ENCODE data around the gene SVOPL.
A peak's percentile ranks its signal among the peaks of the same experiment; 100 is the strongest.
"Not testable (repeated sequence)": the region's sequence is repeated elsewhere in the genome, so short reads cannot be mapped to it uniquely, and the experiment has no call there.

Gene SVOPL, protein sequence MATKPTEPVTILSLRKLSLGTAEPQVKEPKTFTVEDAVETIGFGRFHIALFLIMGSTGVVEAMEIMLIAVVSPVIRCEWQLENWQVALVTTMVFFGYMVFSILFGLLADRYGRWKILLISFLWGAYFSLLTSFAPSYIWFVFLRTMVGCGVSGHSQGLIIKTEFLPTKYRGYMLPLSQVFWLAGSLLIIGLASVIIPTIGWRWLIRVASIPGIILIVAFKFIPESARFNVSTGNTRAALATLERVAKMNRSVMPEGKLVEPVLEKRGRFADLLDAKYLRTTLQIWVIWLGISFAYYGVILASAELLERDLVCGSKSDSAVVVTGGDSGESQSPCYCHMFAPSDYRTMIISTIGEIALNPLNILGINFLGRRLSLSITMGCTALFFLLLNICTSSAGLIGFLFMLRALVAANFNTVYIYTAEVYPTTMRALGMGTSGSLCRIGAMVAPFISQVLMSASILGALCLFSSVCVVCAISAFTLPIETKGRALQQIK

DNA sequence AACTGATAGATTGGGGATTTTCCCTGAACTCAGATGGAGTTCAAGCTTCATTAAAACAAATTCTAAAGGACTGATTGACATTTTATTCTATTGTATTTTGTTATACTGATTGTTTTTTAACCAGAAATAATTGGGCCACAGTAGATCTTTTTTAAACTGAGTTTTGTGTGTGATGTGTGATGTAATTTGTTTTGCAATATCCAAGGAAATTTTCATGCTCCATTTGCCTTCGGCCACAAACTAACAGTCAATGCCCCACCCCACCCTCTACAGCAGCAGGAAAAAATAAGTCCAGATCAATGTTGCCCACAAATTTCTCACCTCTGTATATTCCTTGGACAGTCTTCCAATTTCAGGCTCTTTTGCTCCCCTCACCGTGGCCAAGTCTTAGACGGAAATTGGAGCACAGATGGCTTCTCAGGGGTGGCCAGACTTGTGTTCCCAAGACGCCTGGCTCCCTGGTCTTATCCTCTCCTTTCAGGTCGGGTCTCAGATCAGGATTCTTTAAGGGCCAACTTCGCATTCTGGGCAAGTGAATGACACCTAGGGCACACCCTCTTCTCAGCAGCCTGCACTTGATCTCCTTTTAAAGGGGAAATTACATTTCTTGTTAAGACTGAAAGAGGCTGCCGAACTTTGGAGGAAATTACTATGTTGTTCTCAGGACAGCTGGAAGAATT lies at the start of gene SVOPL:
Gene SVOPL (minus strand): TSS at position 506 of the 680 bp plus-strand sequence. CDS start 22,317 bp downstream, outside the sequence.
- DNase-seq: no peak

DNA sequence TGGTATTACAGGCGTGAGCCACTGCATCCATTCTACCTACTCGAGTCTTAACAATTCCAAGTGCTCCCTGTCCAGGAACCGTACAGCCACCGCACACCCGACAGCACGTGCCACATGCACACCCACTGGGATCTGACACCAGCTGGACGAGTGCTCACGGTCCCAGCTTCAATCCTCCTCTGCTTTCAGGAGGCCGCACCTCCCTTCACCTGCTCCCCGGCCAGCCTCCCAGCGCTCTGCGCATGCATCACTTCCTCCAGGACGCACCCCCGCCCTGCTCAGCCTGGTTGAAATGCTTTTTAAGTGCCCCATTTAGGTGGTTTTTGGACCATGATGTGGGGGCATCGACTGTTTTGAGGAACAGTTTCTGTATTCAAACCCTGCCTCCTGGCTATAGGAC lies 49.3 kb upstream of the SVOPL start:
- no peak for DNase-seq

DNA sequence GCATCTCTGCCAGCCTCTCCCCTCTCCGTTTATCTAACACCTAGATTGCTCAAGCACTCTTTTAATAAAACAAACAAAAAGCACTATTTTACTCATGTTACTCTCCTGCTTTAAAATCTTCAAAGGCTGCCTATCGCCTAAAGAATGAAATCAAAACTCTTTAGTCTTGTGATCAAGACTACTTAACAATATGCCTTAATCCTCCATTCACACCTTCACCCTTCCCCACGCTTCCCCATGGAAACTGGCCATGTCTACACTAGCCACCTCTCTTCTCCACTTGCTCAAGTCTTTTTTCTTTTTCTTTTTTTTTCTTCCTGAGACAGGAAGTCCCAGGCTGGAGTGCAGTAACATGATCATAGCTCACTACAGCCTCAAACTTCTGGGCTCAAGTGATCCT lies 48.8 kb upstream of the SVOPL start:
- DNase-seq: no peak

DNA sequence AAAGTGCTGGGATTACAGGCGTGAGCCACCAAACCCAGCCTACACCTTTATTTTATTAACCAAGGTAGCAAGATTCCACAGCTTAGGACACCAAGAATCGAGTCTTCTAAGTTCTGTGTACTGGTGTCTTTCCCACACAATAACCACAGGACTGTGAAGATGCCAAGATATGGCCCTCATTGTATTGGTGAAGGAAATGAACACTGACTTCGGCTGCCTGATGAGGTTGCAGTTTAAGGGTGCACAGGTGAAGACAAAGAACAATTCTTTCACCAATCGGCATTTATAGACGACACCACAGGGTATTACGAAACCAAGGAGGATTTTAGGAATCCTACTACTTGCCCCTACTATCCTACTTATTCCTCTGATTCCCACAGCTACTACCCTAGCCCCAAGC lies 47.5 kb upstream of the SVOPL start:
- DNase-seq: no peak

DNA sequence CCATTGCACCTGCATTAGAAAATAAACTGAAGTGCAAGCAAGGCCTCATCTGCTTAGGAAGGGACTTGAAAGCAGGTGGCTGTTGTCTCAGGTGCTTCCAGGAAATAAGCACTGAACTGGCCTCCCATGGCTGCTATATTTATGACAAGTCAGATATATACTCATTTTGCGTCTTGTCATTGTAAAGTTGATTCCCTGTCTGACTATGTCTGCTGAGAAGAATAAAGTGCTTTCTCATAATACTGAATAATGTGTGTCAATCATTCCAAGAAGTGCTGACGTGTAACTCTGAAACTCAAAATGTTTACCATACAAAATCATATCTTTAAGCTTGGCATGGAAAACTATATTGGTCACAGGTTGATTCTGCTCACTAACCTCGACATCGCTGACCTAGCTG lies 44.9 kb upstream of the SVOPL start:
- no peak for DNase-seq

DNA sequence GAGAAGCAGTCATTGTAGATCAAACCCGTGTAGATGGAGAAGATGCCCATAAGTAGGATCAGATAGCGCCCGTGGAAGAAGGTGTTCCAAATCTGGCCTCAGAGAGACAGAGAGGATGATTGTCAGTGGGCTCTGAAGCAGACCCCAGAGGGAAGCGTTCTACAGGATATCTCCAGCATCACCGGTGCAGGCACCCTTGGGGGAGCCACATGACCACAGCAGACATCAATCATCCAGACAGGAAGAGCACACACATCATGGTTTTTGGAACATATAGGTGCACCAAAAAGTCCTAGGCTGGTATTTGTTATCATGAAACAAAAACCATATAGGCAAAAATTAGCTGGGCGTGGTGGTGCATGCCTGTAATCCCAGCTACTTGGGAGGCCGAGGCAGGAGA lies 44.0 kb upstream of the SVOPL start:
- DNase-seq: no peak

DNA sequence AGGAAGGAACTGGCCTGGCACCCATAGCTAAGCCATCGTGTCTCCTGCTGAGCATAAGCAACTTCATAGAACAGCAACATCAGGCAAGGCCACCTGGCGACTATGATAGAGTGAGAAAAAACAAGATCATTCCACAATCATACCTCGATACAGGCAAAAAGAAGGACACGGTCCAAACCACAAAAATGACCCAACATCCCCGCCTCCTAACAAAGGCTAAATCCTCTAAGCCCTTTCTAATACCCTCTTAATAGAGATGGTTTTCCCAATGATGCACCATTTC lies 40.2 kb upstream of the SVOPL start:
- no peak for DNase-seq

DNA sequence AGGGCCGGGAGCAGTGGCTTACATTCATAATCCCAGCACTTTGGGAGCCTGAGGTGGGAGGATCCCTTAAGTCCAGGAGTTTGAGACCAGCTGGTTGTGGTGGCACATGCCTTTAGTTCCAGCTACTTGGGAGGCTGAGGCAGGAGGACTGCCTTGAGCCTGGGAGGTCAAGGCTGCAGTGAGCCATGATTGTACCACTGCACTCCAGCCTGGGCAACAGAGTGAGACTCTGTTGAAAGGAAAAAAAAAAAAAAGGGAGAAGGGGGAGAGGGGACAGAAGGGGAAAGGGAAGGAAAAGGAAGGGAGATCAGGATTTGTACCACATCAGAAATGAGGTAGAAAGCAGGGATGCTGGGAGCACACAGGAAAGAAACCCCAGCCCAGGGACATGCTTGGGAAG lies 38.7 kb upstream of the SVOPL start:
- DNase-seq: no peak

DNA sequence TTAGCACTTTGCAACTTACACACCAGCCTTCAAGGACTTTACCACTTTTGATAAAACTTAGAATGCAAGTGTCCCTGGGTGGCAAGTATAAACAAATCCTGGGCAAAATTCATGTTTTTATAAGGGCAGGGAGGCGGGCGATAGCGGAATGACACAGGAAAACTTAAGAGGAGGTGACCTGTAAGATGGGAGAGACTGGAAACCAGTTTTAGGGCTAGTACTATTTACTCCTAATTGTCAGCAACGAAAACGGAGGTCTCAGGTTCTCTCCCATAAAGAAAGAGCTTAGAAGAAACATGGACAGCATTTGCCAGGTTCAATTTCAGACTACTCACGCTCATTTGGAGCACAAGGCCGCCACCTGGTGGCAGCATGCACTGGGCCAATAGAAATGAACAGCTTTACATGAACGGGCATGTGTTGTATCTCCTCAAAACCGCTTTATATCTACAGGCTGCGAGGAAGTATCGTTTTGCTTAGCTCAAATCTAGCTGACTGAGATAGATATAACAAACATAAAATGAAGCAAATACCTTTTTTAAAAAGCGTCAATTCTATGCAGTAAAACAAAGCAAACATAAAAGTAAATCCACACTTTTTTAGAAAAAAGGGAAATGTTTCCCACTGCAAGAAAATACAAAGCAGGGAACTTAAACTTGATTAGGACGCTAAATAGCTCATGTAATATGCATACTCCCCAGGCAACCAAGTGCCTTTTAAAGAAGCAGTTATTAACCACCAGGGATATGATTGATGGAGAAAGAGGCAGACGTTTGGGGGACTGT lies 37.6 kb upstream of the SVOPL start:
- peak; percentile 79 for DNase-seq

DNA sequence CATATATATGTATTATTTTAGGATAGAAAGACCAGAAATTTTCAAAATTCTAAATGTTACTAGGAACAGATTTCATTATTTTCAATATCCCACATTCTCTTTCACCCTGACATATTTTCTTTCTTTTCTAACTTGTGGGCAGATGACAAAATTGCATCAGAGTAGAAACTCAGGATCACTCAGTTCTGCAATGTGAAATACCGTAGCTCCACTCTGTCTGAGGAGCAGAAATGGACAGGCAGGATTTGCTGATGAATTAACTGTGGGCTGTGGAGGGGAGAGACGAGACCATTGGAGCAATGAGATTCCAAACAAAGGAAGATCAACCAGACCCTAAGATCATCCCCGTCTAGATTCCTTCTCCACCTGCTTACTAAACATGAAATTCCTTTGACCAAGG lies 37.0 kb upstream of the SVOPL start:
- DNase-seq: no peak

DNA sequence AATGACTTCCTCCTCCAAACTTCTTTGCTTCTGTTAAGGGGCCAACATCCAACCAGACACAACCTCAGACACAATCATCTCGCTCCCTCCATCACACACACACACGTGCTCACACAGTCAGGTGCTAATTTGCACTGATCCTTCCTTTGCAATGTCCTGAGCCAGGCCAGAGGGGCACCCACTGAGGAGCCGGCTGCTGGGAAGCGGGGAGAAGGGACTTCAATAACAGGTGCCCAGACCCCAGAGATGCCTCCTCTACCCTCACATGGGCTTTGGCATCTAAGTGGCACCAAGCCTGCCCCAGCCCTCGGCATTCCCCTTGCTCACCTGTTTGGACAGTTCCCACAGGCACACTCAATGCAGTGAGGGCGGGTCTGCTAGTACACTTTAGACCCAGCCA lies 34.2 kb upstream of the SVOPL start:
- DNase-seq: no peak

DNA sequence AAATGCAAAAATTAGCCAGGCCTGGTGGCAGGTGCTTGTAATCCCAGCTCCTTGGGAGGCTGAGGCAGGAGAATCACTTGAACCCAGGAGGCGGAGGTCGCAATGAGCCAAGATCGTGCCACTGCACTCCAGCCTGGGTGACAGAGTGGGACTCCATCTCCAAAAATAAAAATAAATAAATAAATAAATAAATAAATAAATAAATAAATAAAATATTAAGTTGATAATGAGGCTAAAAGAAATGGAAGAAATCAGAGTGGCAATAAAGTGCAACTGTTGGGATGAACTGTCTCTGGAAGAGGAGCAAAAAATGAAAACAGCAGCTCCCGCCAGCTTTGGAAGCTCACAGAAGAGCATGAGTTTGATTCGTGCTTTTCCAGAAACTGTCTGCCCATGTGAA lies 30.6 kb upstream of the SVOPL start:
- not testable (repeated sequence) for DNase-seq

DNA sequence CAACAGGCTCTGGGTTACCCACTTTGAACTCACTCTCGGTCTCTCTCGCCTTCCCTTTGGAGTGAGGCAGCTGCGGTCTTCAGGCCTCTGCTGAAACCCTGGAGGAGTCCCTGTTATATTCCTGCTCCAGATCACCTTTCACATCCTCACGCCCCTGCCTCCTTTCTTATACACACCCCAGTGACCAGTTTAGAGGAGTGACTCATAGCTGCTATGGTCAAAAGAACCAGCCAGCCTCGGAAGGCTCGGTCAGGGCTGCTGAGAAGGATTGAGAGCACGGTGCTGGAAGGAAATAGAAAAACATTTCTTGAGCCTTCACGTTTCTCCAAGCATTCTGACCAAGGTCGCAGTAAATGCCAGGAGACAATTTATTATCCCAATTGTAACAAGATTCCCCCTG lies 28.3 kb upstream of the SVOPL start:
- DNase-seq: no peak

DNA sequence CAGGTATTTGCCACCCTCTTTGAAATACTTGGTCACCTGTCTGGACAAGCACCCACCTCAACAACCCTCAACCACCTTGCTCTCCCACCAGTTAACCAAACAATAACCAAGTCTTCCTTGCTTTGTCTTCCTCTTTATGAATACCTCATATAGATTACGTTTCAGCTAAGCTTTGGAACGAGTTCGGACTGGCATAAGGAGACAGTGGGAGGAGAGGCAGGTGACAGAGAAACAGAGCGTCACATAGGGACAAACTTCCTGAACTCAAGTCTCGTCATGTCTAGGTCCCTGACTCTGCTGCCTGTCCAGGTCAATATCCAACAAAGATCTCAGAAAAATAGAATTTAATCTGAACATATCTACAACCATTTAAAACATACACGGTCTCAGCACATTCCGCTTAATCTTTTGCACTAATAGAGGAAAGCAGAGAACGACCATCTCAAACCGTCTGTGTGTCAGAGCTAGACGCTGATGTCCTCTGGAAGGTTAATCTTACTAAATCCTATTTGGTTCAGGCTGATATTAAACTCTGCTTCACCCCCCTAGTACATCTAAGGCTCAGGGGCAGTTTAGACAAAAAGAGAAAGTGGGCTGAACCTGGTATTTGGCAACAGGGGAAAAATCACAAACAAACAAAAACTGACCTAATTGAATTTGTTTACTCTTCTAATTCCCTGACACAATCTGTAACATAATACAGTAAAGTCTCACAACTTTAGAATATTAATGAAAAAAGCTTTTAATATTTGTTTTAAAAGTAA lies 26.4 kb upstream of the SVOPL start:
- no peak for DNase-seq

DNA sequence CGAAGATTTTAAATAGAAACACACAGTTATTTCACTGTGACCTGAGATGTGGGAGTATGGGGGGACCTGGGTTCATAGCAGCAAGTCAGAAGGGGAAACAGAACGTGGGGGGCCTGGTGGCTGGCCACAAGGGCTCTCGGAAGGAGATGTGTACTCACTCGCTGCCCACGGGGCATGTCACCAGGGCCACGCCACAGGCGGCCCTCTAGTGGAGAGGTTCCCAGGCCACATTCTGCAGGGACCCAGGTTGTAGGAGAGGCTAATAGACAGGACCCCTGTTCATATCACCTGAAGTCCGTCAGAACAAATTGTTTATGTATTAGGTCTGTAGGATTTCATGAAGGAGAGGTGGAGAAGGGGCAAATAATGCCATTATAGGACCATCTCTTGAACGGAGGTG lies 25.1 kb upstream of the SVOPL start:
- DNase-seq: no peak

DNA sequence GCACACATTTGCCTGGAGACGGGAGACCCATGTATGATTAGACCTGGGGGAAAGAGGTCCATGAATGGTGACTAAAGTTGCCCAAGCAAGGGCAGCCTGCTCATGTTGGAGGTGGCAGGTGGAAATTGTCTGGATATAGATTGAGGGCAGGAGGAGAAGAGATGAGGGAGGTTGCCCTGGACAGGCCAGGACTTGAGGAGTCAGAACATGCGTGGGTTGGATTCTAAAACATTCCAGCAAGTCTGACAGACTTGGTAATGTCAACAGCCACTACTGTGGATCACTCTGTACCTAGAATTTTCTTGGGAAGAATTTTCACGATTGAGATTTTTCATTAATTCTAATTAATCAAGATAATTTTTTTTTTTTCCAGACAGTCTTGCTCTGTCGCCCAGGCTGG lies 19.1 kb upstream of the SVOPL start:
- DNase-seq: no peak

DNA sequence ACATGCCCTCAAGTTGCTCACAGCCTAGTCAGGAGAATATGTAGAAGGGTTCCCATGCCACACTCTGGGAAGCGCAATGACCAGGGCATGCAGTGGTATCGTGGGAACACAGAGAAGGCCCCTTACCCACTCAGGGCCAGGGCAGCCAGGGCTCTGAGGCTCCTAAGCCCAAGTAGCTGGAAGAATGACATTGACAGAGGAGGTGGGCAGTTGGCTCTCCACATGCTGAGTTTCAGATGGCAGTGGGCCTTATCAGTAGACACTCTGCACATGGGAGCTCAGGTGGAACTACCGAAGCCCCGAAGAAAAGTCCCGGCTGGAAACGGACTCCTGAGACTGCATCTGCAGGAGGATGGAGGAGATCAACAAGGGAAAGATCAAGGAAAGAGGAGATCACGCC lies 15.7 kb upstream of the SVOPL start:
- DNase-seq: no peak

DNA sequence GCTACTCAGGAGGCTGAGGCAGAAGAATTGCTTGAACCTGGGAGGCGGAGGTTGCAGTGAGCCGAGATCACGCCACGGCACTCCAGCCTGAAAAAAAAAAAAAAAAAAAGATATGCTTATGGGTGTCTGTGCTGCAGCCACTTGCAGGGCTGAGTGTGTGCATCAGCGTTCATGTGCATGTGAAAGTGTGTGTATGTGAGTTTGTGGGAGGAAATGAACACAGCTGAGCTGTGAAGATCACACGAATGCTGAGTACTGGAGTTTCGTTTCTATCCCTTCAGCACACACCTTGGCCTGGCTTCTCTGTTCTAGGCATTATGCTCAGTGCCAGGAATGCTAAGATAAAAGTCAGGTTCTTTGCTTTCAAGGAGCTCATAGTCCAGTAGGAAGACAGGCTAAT lies 12.0 kb upstream of the SVOPL start:
- no peak for DNase-seq

DNA sequence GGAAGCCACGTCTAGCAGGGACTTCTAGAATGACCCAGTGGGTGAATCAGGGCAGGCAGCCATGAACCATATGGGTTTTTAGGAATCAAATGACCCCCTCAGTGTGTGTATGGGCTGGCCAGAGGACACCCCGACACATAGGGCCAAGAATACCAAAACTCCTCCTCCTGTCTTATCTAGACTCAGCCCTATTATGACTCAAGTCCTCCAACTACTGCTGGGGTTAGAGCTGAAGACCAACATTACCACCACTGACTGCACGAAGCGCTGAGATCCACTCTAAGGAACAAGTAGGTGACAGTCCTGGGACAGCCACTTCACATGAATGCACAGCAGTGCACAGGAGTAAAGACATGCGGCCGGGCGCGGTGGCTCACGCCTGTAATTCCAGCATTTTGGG lies 11.5 kb upstream of the SVOPL start:
- no peak for DNase-seq

DNA sequence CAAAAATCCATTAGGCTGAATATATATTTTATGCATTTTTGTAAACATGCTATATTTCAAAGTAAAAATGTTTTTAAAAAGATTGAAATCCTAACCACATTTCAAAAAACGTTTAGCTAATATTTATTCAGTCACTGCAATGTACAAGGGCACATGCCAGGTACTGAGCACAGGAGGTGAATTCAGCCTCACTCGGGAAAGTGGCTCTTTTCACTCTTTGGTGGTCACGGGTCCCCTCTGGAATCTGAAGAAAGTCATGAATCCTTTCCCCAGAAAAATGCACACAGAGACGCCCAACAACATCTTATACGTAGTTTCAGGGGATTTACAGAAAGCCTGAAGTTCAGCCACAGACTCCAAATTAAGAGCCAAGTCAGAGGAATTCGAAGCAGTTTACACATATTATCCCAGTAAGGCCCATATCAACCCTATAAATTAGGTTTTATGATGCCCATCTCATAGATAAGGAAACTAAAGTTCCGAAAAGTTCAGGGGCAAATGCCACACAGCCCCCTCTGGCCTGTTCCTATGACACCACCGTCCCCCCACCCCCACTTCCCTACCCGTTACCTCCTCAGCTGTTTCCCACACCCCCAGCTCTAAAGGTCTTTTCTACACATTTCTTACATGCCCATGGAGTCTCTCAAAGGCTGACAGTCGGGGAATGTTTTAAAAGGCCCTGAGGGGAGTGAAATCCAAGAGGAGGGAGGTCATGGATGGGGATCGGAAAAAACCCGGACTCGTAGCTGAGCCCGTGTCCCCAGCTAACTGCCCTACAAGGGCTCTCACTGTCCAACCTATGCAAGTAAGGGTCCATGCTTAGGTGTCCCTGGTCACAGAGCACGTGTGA lies 9.6 kb upstream of the SVOPL start:
- DNase-seq: no peak

DNA sequence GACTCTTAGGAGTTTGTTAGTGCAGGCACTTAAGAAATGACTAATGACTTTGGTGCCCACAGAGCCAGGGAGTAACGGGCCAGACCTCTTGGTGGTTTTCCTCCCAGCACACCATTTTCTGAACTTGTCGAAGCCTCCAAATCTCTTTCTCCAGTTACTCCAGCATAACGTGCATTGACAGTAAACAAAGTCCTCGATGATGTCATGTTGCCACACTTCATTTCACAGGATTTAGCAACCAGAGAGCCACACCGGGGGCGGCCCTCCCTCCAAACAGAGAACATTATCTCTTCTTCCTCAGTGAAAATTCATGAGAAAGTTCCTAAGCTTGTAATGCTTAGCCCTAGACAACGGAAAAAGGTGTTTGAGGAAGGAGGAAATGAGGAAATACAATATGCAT lies 4.0 kb upstream of the SVOPL start:
- no peak for DNase-seq

DNA sequence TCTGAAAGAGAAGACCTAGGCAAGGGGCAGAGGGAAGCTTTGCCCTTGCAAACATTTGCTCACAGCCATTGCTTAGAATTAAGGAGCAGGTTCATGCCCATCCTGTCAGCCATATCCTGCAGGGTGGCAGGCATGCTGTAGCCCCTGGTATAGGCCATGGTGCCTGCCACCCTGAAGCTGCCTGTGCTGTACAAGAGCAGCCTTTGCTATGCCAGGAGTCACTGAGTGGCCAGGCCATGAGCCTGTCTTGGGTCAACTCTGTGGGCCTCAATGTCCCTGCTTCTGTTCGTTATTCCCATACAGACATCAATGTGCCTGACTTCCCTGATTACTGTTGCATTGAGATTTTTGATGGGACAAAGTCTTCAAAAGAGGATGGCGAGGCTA lies 368 bp upstream of the SVOPL start:
- DNase-seq: no peak

Data from CD4-positive, alpha-beta T cell treated with Interleukin-15 for 1 hour (primary cell).